Renal cortex interstitium (tissue), 15 donors: ENCODE data around the gene MYO7B. TPM values are rescaled to one million over a fixed set of nuclear protein-coding genes. Genes with fewer than 3 reads are reported as not detected.

Experiments used
- DNase-seq, 11 donors: peaks; one replicate each; pipeline ENCODE4 v3.0.0-alpha.2; 2013; ENCODE audit warnings: low read depth in 9 of 11, low spot score in 4 of 11; ENCODE audit errors: extremely low read depth in 1 of 11
- long read RNA-seq, 16 experiments: transcript quantifications; one replicate each; lab custom pipeline, GENCODE V29; 2026
- polyA plus RNA-seq, 3 donors: library from polyadenylated mRNA; unstranded; fragments of 120-200 nt; gene quantifications; one replicate each; pipeline ENCODE4 v1.2.1, GENCODE V29; 2013; ENCODE audit not compliant: insufficient read length in 3 of 3

Gene MYO7B
- 10 to 100 TPM; 20.6 to 33.3 (median 22.2) TPM for polyA plus RNA-seq
- long read RNA-seq, donor 1, partial matches to known transcripts = 0 of 2 reads
- long read RNA-seq, donor 1, other reads (novel, unspliced or antisense) = 0 of 2 reads
- long read RNA-seq, donor 2, partial matches to known transcripts = 0 of 1 reads
- long read RNA-seq, donor 2, other reads (novel, unspliced or antisense) = 0 of 1 reads
- long read RNA-seq, donor 3 = 0 reads
- long read RNA-seq, donor 4, partial matches to known transcripts = 0 of 1 reads
- long read RNA-seq, donor 4, other reads (novel, unspliced or antisense) = 0 of 1 reads
- long read RNA-seq, donor 5 = 0 reads
- long read RNA-seq, donor 6, partial matches to known transcripts = 0 of 1 reads
- long read RNA-seq, donor 6, other reads (novel, unspliced or antisense) = 0 of 1 reads
- long read RNA-seq, donor 7 = 0 reads
- long read RNA-seq, donor 8 = 0 reads
- long read RNA-seq, donor 9 = 0 reads
- long read RNA-seq, donor 10, partial matches to known transcripts = 0 of 1 reads
- long read RNA-seq, donor 10, other reads (novel, unspliced or antisense) = 0 of 1 reads
- long read RNA-seq, donor 11 = 0 reads
- long read RNA-seq, donor 12, partial matches to known transcripts = 0 of 1 reads
- long read RNA-seq, donor 12, other reads (novel, unspliced or antisense) = 0 of 1 reads
- long read RNA-seq, donor 13, partial matches to known transcripts = 0 of 2 reads
- long read RNA-seq, donor 13, other reads (novel, unspliced or antisense) = 0 of 2 reads
- long read RNA-seq, donor 14 = 0 reads
- long read RNA-seq, donor 15 = 0 reads
- long read RNA-seq, donor 16 = 0 reads

- DNase-seq = peak in 8 of 11 donors; percentile 29 to 77 (median 56)
Measured at GRCh38 chr2:127535422-127535901, at the start of gene MYO7B. TSS of gene MYO7B (plus strand) at chr2:127535683. CDS start at chr2:127559723, 24,040 bp downstream.

- no peak for DNase-seq
Measured at GRCh38 chr2:127485694-127486071, 49.8 kb upstream of the MYO7B start.

- no peak for DNase-seq
Measured at GRCh38 chr2:127486247-127487058, 49.0 kb upstream of the MYO7B start.

GRCh38 chr2:127490283-127490682 is 45.2 kb upstream of the MYO7B start:
- no peak for DNase-seq

GRCh38 chr2:127498386-127498785 is 37.1 kb upstream of the MYO7B start:
- no peak for DNase-seq

GRCh38 chr2:127503491-127503890 is 32.0 kb upstream of the MYO7B start:
- DNase-seq = no peak

GRCh38 chr2:127504552-127505430 is 30.7 kb upstream of the MYO7B start:
- no peak for DNase-seq

GRCh38 chr2:127506510-127506909 is 29.0 kb upstream of the MYO7B start:
- DNase-seq = no peak

GRCh38 chr2:127508023-127508630 is 27.4 kb upstream of the MYO7B start:
- no peak for DNase-seq

- no peak for DNase-seq
Measured at GRCh38 chr2:127508631-127509034, 26.9 kb upstream of the MYO7B start.

GRCh38 chr2:127510073-127510472 is 25.4 kb upstream of the MYO7B start:
- no peak for DNase-seq

GRCh38 chr2:127511090-127511695 is 24.3 kb upstream of the MYO7B start:
- DNase-seq = no peak

- no peak for DNase-seq
Measured at GRCh38 chr2:127511917-127512316, 23.6 kb upstream of the MYO7B start.

GRCh38 chr2:127512362-127512761 is 23.1 kb upstream of the MYO7B start:
- no peak for DNase-seq

GRCh38 chr2:127514076-127514475 is 21.4 kb upstream of the MYO7B start:
- DNase-seq = no peak

GRCh38 chr2:127514485-127514884 is 21.0 kb upstream of the MYO7B start:
- no peak for DNase-seq

GRCh38 chr2:127515383-127515915 is 20.0 kb upstream of the MYO7B start:
- no peak for DNase-seq
